OCI-LY1 (cell line): ENCODE data around the gene CMTM4.

ENCODE experiments used
- H2AFZ ChIP-seq: fragments of 200-600 bp; sonication (generic), shearing (Covaris generic); 2 replicates; pipeline ENCODE4 v1.6.0; 2014; ENCODE audit warnings: antibody characterized with exemption, mild to moderate bottlenecking, low read length
- H3F3A ChIP-seq: fragments of 200-600 bp; sonication (generic), shearing (Covaris generic); 2 replicates; pipeline ENCODE4 v1.6.0; 2014; ENCODE audit warnings: mild to moderate bottlenecking, antibody characterized with exemption, low read length, moderate library complexity; ENCODE audit not compliant: insufficient read depth
- H3K27ac ChIP-seq: fragments of 200-600 bp; sonication (generic); 2 replicates; pipeline ENCODE4 v1.5.1; 2014; ENCODE audit warnings: low read length, mixed run types, mild to moderate bottlenecking, low read depth; ENCODE audit not compliant: poor library complexity, severe bottlenecking
- H3K27me3 ChIP-seq: fragments of 200-600 bp; sonication (generic); 2 replicates; pipeline ENCODE4 v1.6.0; 2014; ENCODE audit warnings: antibody characterized with exemption, mild to moderate bottlenecking, low read length, moderate library complexity; ENCODE audit not compliant: insufficient read depth
- H3K36me3 ChIP-seq: fragments of 200-600 bp; sonication (generic); 2 replicates; pipeline ENCODE4 v1.6.1; 2014; ENCODE audit warnings: mild to moderate bottlenecking, antibody characterized with exemption, low read length, moderate library complexity, mixed read lengths; ENCODE audit not compliant: insufficient read depth
- H3K4me1 ChIP-seq: fragments of 200-600 bp; sonication (generic); 2 replicates; pipeline ENCODE4 v1.5.1; 2014; ENCODE audit warnings: mild to moderate bottlenecking, low read length, moderate library complexity; ENCODE audit not compliant: insufficient read depth, severe bottlenecking
- H3K4me2 ChIP-seq: fragments of 200-600 bp; sonication (generic), shearing (Covaris generic); 2 replicates; pipeline ENCODE4 v1.6.1; 2014; ENCODE audit warnings: low read length
- H3K4me3 ChIP-seq: fragments of 200-600 bp; sonication (generic); 2 replicates; pipeline ENCODE4 v1.5.1; 2014; ENCODE audit warnings: low read length, low read depth, mild to moderate bottlenecking, mixed read lengths; ENCODE audit not compliant: poor library complexity, severe bottlenecking
- H3K79me2 ChIP-seq: fragments of 200-600 bp; shearing (Covaris generic); 2 replicates; pipeline ENCODE4 v1.6.1; 2016; ENCODE audit warnings: mixed run types, low read length, mixed read lengths; ENCODE audit not compliant: insufficient read depth
- H3K9ac ChIP-seq: fragments of 200-600 bp; sonication (generic), shearing (Covaris generic); 2 replicates; pipeline ENCODE4 v1.6.1; 2014; ENCODE audit warnings: mild to moderate bottlenecking, low read length, mixed read lengths
- H3K9me2 ChIP-seq: fragments of 200-600 bp; sonication (generic), shearing (Covaris generic); 2 replicates; pipeline ENCODE4 v1.6.1; 2014; ENCODE audit warnings: low read depth, mild to moderate bottlenecking, low read length, mixed read lengths
- H3K9me3 ChIP-seq: fragments of 200-600 bp; shearing (Covaris generic); 2 replicates; pipeline ENCODE4 v1.6.1; 2014; ENCODE audit warnings: low read length, mixed read lengths
- H4K20me1 ChIP-seq: fragments of 200-600 bp; sonication (generic), shearing (Covaris generic); 2 replicates; pipeline ENCODE4 v1.6.0; 2016; ENCODE audit warnings: mild to moderate bottlenecking, low read length; ENCODE audit not compliant: insufficient read depth
- EZH2 ChIP-seq: fragments of 200-600 bp; sonication (generic), shearing (Covaris generic); IDR thresholded peaks from 2 replicates; pipeline ENCODE4 v1.8.0; 2017; ENCODE audit warnings: borderline replicate concordance, mixed run types, mild to moderate bottlenecking, antibody characterized with exemption, low read length, moderate library complexity, mixed read lengths
- TF ChIP-seq, protein P1 (sequence below): fragments of 200-600 bp; sonication (generic), shearing (Covaris generic); IDR thresholded peaks from 2 replicates; pipeline ENCODE4 v1.5.1; 2017; ENCODE audit warnings: mild to moderate bottlenecking, antibody characterized with exemption, low read length, moderate library complexity, mixed read lengths

CMTM4 gene

GRCh38 chr16:66581246-66581952, 115.1 kb downstream of the CMTM4 start:
- Histone ChIP-seq H3K27me3 (no peaks in the 10 kb centered on the region), H3K4me2 (no peak overlapping the region), H3K9me2 (no peaks in the 10 kb centered on the region), H3K9me3 (no peaks in the 10 kb centered on the region), H2AFZ (no peak overlapping the region), H3F3A (no peaks in the 10 kb centered on the region), H3K36me3 (no peaks in the 10 kb centered on the region), H3K4me3 (no peak overlapping the region), H3K9ac (no peak overlapping the region), H3K79me2 (no peaks in the 10 kb centered on the region), H3K27ac (no peak overlapping the region), H3K4me1 (no peaks in the 10 kb centered on the region), H4K20me1 (no peaks in the 10 kb centered on the region)
- TF ChIP-seq, protein P1, sequence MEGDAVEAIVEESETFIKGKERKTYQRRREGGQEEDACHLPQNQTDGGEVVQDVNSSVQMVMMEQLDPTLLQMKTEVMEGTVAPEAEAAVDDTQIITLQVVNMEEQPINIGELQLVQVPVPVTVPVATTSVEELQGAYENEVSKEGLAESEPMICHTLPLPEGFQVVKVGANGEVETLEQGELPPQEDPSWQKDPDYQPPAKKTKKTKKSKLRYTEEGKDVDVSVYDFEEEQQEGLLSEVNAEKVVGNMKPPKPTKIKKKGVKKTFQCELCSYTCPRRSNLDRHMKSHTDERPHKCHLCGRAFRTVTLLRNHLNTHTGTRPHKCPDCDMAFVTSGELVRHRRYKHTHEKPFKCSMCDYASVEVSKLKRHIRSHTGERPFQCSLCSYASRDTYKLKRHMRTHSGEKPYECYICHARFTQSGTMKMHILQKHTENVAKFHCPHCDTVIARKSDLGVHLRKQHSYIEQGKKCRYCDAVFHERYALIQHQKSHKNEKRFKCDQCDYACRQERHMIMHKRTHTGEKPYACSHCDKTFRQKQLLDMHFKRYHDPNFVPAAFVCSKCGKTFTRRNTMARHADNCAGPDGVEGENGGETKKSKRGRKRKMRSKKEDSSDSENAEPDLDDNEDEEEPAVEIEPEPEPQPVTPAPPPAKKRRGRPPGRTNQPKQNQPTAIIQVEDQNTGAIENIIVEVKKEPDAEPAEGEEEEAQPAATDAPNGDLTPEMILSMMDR: no peak
- no peak for TF ChIP-seq EZH2

DNA sequence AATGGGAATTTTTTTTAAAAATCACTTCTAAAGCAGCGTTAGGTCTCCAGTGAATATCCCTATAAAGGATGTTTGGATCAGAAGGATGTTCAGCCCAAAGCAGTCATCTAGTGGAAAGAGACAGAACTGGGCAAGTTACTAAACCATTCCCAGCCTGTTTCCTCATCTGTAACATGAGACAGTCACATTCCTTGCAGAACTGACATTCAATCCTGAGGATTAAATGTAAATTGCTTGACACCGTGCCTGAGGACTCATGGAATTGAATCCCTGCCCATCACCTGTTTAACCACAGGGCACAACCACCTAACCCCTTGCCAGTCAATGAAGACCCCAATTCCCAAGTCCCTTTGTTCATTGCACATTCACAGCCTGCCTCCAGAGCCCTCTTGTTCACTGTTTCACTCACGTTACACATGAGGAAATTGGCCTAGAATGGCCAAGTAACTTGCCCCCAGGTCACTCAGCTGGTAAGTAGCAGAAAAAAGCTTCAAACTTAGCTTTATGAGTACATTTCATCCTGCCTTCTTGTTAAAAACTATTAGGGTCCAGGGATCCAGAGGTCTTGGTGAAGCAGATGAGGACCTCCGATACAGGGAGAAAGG, 115.8 kb downstream of the CMTM4 start:
- Histone ChIP-seq H3K4me1 (no peaks in the 10 kb centered on the region), H2AFZ (no peak overlapping the region), H3K9me2 (no peaks in the 10 kb centered on the region), H3K36me3 (no peaks in the 10 kb centered on the region), H3K9ac (no peak overlapping the region), H3F3A (no peaks in the 10 kb centered on the region), H3K4me3 (no peak overlapping the region), H3K79me2 (no peaks in the 10 kb centered on the region), H3K9me3 (no peaks in the 10 kb centered on the region), H3K27ac (no peak overlapping the region), H3K4me2 (no peak overlapping the region), H4K20me1 (no peaks in the 10 kb centered on the region), H3K27me3 (no peaks in the 10 kb centered on the region)
- TF ChIP-seq EZH2: no peak
- TF ChIP-seq, protein P1: no peak

DNA sequence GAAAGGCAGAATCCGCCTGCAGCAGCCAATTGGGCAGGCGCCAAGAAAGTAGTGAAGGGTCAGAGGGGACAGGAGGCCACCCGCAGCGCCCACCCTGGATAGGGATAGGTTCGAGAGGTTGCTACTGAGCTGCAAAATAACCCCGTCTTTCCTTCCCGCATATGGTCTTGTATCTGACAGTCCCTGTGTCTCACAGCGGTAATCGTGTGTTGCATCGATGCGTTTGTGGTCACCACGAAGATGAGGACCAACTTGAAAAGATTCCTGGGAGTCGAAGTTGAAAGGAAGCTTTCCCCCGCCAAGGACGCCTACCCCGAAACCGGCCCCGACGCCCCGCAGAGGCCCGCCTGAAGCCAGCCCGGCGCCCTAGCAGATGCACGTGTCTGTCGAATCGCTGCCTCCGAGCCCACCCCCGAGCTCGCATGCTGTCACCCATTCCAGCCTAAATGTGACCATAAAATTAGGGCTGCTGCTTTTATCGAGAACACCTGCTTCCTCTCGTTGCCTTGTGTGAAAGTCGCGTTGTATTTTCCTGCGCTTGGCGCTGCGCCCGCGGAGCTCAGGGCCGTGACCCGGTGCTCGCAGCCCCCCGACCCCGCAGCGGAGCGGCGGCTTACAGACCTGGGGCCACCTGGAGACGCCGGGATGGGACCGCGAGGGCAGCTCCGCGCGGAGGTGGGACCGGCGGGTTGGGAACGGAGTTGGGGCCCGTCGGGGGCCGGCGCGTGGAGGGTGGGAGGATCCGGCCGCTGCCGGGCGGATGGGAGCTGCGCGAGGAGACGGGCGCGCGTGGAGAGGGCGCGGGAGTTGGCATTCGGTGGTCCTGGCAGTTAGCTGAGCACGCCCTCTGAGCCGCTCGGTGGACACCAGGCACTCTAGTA, 117.7 kb downstream of the CMTM4 start, which contains the start of gene CMTM2:
Gene CMTM2 (plus strand): TSS at position 813 of the 881 bp plus-strand sequence. CDS start 145 bp downstream, outside the sequence.
- no peak within 1 kb of the TSS for H3K27ac ChIP-seq
- no peak within 1 kb of the TSS for H3K4me3 ChIP-seq

More for the DNA sequence above, 117.7 kb downstream of the CMTM4 start, which contains the start of gene CMTM2:
- Histone ChIP-seq H3K36me3 (no peaks in the 10 kb centered on the region), H3K9me2 (no peaks in the 10 kb centered on the region), H3K4me1 (no peaks in the 10 kb centered on the region), H3K4me2 (no peak within 1 kb of the TSS), H3F3A (no peaks in the 10 kb centered on the region), H3K79me2 (no peaks in the 10 kb centered on the region), H3K9me3 (no peaks in the 10 kb centered on the region), H2AFZ (no peak within 1 kb of the TSS), H4K20me1 (no peaks in the 10 kb centered on the region), H3K27me3 (no peaks in the 10 kb centered on the region), H3K9ac (no peak within 1 kb of the TSS)
- no peak for TF ChIP-seq EZH2
- TF ChIP-seq, protein P1: no peak
